ENCODE data around the gene NCAM2.

Gene NCAM2

GRCh38 chr21:20997636-20998455 is at the start of gene NCAM2:
Gene NCAM2 (plus strand): TSS chr21:20998409.
- FAIRE-seq = peak; percentile 16
- DNase-seq (ENCODE audit: insufficient read length, low spot score) = peak; percentile 38

DNA sequence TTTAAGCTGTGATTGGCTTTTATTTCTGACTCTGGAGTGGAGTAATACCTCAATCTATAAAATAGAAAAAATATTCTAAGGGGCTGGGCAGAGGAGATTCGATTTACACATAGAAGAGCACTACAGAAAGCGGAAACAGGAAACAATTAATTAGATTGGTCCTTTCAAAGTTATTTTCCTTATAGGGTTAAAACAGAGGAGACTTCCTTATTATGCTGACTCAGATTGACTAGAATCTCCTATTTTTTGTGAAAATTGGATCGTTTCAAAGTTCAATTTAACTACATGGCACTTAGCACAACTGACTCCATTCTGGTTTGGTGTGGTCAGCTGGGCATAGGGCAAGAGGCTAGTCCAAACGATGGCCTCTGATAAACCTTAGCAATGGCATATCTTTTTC is 48.3 kb upstream of the NCAM2 start:
- no peak for DNase-seq (ENCODE audit: insufficient read length, low spot score)
- no peak for FAIRE-seq

DNA sequence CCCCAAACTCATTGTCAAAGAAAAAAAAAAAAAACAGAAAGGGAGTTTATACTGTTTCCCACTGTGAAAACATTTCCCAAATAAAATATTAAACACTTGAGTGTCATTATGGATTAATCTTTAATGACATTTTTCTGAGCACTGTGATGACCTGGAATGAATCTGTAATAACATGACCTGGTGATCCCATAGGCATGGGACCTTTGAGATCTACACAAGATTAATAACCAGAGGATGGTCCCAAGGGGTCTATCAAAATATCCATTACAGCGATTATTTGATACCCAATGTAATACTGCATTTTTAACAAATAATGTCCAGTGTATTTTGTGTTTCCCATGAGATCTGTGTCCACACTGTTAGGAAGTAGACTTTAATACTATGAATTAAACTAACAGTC is 32.4 kb upstream of the NCAM2 start:
- FAIRE-seq = no peak
- no peak for DNase-seq (ENCODE audit: insufficient read length, low spot score)

DNA sequence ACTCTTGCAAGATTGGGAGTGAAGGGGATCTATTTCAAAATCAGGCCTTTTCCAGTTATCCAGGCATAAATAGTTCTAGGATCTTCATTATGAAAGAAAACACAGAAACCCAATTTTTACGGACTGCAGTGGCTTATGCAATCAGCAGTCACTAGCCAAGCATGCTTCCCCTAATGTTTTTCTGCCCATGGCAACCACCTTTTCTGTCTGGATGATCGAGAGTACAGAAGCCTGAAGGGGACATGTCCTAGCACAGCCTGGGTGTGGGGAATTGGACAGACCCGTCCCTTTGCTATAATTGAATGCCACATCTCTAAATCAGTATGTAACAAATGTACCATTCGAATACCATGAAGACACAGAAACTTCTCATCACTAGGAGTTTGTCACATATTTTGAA is 29.8 kb upstream of the NCAM2 start:
- no peak for DNase-seq (ENCODE audit: insufficient read length, low spot score)
- FAIRE-seq = no peak

DNA sequence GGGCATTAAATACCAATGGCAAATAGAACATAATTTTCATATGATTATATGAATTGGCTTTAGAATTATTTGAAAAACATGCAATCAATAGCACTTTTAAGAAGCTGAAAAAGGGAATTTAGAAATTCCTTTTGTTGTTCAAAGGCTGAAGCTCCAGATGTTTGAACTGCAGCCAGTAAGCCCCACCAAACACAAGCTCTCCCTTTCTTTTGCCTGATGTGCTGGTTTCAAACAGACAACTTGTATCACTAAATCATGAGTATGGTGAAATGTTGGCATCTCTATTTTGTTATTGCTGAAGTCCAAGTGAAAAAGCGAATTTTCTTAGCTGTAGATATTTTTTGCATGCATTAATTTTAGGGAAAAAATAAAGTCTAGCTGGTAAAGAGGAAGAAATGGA is 27.5 kb upstream of the NCAM2 start:
- no peak for FAIRE-seq

GRCh38 chr21:20971296-20971921 is 26.8 kb upstream of the NCAM2 start:
- DNase-seq (ENCODE audit: insufficient read length, low spot score) = peak; percentile 33
- no peak for FAIRE-seq

More for the DNA sequence above, 27.5 kb upstream of the NCAM2 start:
- DNase-seq (ENCODE audit: insufficient read length, low spot score) = no peak

- FAIRE-seq (no peak), DNase-seq (ENCODE audit: insufficient read length, low spot score) (no peak)
Measured at GRCh38 chr21:20994790-20995189, 3.4 kb upstream of the NCAM2 start.

DNA sequence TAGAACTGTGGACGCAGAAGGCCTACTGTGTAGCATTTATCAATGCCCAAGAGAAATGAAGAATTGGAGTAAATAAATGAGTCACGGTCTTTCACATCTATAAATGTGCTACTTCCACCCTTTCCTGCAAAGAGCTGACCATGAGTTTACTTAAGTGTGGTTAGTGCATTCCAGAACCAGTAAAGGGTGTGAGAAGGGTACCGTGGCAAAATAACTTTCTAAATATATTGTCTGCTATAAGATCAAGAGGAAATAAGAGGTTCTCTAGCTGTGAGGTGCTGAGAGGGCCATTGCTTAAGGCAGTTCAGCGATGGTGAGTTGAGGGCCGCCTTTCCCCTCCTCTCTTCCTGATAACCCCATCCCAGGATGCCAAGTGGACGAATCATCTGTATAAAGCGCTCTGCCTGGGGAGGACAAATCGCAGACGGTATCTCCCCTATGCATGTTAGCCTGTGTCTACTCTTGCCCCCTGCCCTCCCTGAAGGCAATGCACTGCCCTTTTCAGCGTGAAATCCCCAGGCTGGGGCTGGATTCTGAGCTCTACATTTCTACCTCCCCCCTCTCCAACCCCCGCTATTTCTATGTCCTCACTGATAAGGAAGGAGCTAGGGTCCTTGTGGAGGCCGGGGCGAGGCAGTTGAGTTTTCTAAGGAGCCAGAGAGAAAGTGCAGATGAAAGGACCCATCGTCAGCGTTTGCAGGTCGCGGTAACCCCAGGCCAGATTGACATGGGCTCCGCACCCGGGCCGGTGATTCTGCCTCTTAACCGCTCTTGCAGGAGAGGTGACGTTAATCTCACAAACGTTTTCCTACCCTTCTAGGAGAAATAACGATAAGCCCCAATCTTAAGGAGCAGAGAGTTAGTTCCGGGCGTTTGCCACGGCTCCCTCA is 1.5 kb upstream of the NCAM2 start:
- no peak for FAIRE-seq
- DNase-seq (ENCODE audit: insufficient read length, low spot score) = peak; percentile 9

DNA sequence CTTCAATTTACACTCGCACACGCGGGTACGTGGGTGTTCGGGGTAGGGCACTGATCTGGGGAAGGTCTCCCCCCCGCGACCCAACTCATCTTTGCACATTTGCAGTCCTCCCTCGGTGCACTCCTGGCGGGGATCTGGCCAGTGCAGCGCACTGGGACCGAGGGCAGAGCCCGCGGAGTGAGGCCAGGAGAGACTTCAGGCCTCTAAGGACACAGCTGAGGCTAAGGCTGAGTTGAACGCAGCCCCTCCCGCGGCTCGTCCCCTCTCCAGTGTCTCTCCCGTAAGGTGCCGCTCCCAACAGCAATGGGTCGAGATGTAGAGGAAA is 936 bp upstream of the NCAM2 start:
- no peak for FAIRE-seq
- DNase-seq (ENCODE audit: insufficient read length, low spot score) = no peak

- FAIRE-seq = no peak
Measured at GRCh38 chr21:20998456-20998789, 214 bp downstream of the NCAM2 start.

GRCh38 chr21:20998886-20999285 is 677 bp downstream of the NCAM2 start:
- FAIRE-seq (no peak), DNase-seq (ENCODE audit: insufficient read length, low spot score) (no peak)

More at GRCh38 chr21:20998456-20998789, 214 bp downstream of the NCAM2 start:
- DNase-seq (ENCODE audit: insufficient read length, low spot score) = peak; percentile 5

- FAIRE-seq = no peak
- peak; percentile 35 for DNase-seq (ENCODE audit: insufficient read length, low spot score)
Measured at GRCh38 chr21:20999659-21000058, 1.4 kb downstream of the NCAM2 start.

- FAIRE-seq (no peak), DNase-seq (ENCODE audit: insufficient read length, low spot score) (no peak)
Measured at GRCh38 chr21:21000591-21001175, 2.5 kb downstream of the NCAM2 start.

GRCh38 chr21:21001591-21002100 is 3.4 kb downstream of the NCAM2 start:
- DNase-seq (ENCODE audit: insufficient read length, low spot score) (no peak), FAIRE-seq (no peak)

- DNase-seq (ENCODE audit: insufficient read length, low spot score) = no peak
- FAIRE-seq = no peak
Measured at GRCh38 chr21:21002153-21002552, 3.9 kb downstream of the NCAM2 start.

DNA sequence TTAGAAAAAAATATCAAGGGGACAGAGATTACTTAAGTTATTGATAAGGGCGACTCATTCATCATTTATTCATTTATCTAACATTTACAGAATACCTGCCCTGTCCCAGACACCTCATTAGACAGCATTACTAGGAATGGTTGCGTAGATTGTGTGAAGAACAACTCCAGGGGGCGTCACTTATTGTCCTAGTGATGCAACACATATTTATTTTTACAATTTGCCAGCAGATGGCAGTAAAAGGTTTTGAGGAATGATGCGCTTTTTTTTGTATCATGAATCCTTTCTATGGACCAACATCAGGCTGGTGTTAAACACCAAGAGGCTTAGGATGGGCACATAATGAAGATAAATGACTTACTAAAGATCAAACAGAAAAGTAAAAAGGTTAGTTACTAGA is 5.5 kb downstream of the NCAM2 start:
- FAIRE-seq = no peak
- DNase-seq (ENCODE audit: insufficient read length, low spot score) = peak; percentile 17

GRCh38 chr21:21007606-21008005 is 9.4 kb downstream of the NCAM2 start:
- no peak for DNase-seq (ENCODE audit: insufficient read length, low spot score)
- FAIRE-seq = no peak

DNA sequence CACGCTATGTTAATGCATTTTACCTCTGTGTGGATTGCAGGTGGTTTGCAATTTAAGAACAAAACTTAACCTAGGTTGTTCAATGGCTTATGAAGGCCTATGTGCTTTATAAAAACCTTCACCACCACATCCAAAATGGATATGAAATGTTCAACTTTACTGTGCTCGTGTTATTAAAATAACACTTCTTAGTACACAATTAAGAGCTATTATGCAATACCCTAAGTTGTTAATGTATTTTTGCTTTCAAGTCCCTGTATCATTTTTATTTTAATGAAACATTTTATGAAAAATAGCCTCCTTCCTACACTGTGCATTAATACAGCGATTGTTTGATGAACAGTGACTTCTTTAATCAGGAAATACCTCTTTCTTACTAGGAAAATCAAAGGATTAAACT is 12.0 kb downstream of the NCAM2 start:
- no peak for DNase-seq (ENCODE audit: insufficient read length, low spot score)
- FAIRE-seq = no peak

- no peak for DNase-seq (ENCODE audit: insufficient read length, low spot score)
- no peak for FAIRE-seq
Measured at GRCh38 chr21:21010698-21011097, 12.5 kb downstream of the NCAM2 start.

GRCh38 chr21:21018821-21019220 is 20.6 kb downstream of the NCAM2 start:
- FAIRE-seq = no peak
- DNase-seq (ENCODE audit: insufficient read length, low spot score) = no peak

GRCh38 chr21:21019681-21020080 is 21.5 kb downstream of the NCAM2 start:
- FAIRE-seq = no peak

More at GRCh38 chr21:21019681-21020080, 21.5 kb downstream of the NCAM2 start:
- no peak for DNase-seq (ENCODE audit: insufficient read length, low spot score)

Data from HTR-8/SVneo (cell line).